Stomach smooth muscle (tissue), 2 donors: Measurements from ENCODE around the gene HHIPL1.
"Not testable (repeated sequence)": the region's sequence is repeated elsewhere in the genome, so short reads cannot be mapped to it uniquely, and the experiment has no call there.

ENCODE experiments used
- H3K27ac ChIP-seq: one replicate; pipeline ENCODE4 v1.7.0; 2013; ENCODE audit warnings: mild to moderate bottlenecking, low read length, inconsistent platforms
- H3K27me3 ChIP-seq, 2 donors: one replicate each; pipeline ENCODE4 v1.7.0; 2013; ENCODE audit warnings: low read length in 2 of 2; ENCODE audit not compliant: insufficient read depth in 2 of 2, control insufficient read depth in 1 of 2
- H3K36me3 ChIP-seq, 2 donors: one replicate each; pipeline ENCODE4 v1.7.0; 2013; ENCODE audit warnings: low read length in 2 of 2; ENCODE audit not compliant: control insufficient read depth in 2 of 2, insufficient read depth in 2 of 2
- H3K4me1 ChIP-seq: one replicate; pipeline ENCODE4 v1.7.0; 2013; ENCODE audit warnings: low read length; ENCODE audit not compliant: control insufficient read depth, insufficient read depth
- H3K4me3 ChIP-seq, 2 donors: one replicate each; pipeline ENCODE4 v1.7.0; 2013; ENCODE audit warnings: low read length in 2 of 2
- H3K9ac ChIP-seq, 2 donors: one replicate each; pipeline ENCODE4 v1.7.0; 2013; ENCODE audit warnings: low read length in 2 of 2, mild to moderate bottlenecking in 1 of 2
- H3K9me3 ChIP-seq, 2 donors: one replicate each; pipeline ENCODE4 v1.7.0; 2013; ENCODE audit warnings: low read length in 2 of 2; ENCODE audit not compliant: control insufficient read depth in 2 of 2
- donor health status: healthy.
- donor health status: Pancreatic carcinoma.

The HHIPL1 gene

DNA sequence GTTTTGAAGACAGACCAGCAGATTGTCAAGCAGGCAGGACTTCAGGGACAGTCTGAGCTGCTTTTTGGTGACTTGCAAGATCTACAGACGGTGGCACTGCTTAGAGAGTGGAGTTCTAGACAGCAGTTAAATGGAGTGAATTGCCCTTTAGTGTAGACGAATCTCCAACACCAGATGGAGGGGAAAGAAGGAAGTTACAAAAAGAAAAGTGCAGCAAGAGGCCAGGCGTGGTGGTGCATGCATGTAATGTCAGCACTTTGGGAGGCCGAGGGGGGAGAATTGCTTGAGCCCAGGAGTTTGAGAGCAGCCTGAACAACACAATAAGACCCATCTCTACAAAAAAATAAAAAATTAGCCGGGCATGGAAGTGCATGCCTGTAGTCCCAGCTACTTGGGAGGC, 8.4 kb upstream of the HHIPL1 start:
- no peak overlapping the region for H3K9ac ChIP-seq
- H3K9me3 ChIP-seq = no peaks in the 10 kb centered on the region
- H3K36me3 ChIP-seq = no peaks in the 10 kb centered on the region
- no peaks in the 10 kb centered on the region for H3K4me1 ChIP-seq
- peaks cover 0 to 3% of the 10 kb centered on the region in 2 donors for H3K27me3 ChIP-seq
- no peak overlapping the region for H3K4me3 ChIP-seq
- H3K27ac ChIP-seq = no peak overlapping the region

- no peak overlapping the region for H3K27ac ChIP-seq
- H3K9ac ChIP-seq = no peak overlapping the region
- no peaks in the 10 kb centered on the region for H3K4me1 ChIP-seq
- H3K27me3 ChIP-seq = peaks cover 0 to 3% of the 10 kb centered on the region in 2 donors
- no peaks in the 10 kb centered on the region for H3K9me3 ChIP-seq
- no peak overlapping the region for H3K4me3 ChIP-seq
- no peaks in the 10 kb centered on the region for H3K36me3 ChIP-seq
Observed at GRCh38 chr14:99637624-99638023, 7.3 kb upstream of the HHIPL1 start.

DNA sequence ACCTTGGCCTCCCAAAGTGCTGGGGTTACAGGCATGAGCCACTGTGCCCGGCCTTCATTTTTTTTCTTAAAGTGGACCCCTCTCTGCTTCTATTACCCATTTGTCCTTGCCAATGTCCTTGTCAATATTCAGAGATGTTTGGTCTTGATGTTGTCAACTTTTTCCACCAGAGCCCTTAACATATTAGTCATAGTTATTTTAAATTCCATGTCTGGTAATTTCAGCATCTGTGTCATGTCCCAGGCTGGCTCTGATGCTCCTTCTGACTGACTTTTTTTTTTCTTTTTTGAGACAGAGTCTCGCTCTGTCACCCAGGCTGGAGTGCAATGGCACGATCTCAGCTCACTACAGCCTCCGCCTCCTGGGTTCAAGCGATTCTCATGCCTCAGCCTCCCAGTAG, 2.2 kb upstream of the HHIPL1 start:
- H3K9ac ChIP-seq, H3K27me3 ChIP-seq, H3K9me3 ChIP-seq, H3K27ac ChIP-seq, H3K4me3 ChIP-seq, H3K36me3 ChIP-seq: not testable (repeated sequence)
- peaks cover 15% of the 10 kb centered on the region for H3K4me1 ChIP-seq

DNA sequence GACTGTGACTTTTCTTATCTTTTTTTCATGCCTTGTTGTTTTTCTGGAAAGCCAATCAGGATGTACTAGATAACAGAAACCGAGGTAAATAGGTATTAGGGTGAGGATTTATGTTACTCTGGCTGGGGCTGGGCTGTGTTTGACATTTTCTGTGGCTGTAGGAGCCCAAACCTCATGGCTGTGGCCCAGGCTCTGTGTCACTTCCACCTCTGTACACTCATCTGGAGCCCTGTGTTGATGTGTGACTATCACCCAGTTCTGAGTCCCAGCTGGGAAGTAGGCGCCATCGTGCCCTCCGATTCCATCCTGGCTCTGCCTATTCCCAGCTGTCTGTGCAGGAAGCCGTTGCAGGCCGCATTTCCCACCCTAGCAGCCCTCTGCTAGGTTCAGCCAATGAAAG, 1.6 kb upstream of the HHIPL1 start:
- no peak overlapping the region for H3K4me3 ChIP-seq
- H3K36me3 ChIP-seq = no peaks in the 10 kb centered on the region
- no peaks in the 10 kb centered on the region for H3K9me3 ChIP-seq
- H3K27ac ChIP-seq = no peak overlapping the region
- peaks cover 0 to 4% of the 10 kb centered on the region in 2 donors for H3K27me3 ChIP-seq
- no peak overlapping the region for H3K9ac ChIP-seq
- peaks cover 15% of the 10 kb centered on the region for H3K4me1 ChIP-seq

DNA sequence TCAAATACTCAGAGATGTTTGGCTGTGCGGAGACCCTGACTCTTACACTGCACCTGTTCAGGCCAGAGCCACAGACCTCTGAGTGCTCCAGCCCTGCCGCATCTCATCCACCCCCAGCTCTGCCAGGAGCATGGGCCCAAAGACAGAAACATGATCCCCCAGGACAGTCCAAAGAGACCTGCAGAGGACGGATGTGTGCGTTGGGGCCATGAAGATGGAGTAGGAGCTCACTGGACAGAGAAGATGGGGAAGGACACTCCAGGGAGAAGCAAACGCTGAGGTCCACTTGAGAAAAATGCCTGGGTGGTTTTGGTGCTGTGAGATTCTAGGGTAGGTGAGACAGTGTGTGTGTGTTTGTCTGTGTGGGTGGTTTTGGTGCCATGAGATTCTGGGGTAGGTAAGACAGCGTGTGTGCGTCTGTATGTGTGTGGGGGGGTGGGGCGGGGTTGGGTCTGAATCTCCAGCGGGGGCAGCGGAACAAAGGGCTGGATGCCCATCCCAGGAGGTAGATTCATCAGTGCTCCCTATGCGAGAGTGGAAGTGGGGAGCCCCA, 818 bp upstream of the HHIPL1 start:
- H3K27ac ChIP-seq = no peak overlapping the region
- H3K4me3 ChIP-seq = no peak overlapping the region
- H3K36me3 ChIP-seq = no peaks in the 10 kb centered on the region
- no peak overlapping the region for H3K9ac ChIP-seq
- peaks cover 15% of the 10 kb centered on the region for H3K4me1 ChIP-seq
- H3K27me3 ChIP-seq = peaks cover 0 to 4% of the 10 kb centered on the region in 2 donors
- no peaks in the 10 kb centered on the region for H3K9me3 ChIP-seq

- H3K27ac ChIP-seq = no peak overlapping the region
- H3K27me3 ChIP-seq = peaks cover 0 to 4% of the 10 kb centered on the region in 2 donors
- no peaks in the 10 kb centered on the region for H3K9me3 ChIP-seq
- H3K36me3 ChIP-seq = no peaks in the 10 kb centered on the region
- H3K4me3 ChIP-seq = peak overlapping the region; percentile 46 to 71
- H3K4me1 ChIP-seq = peaks cover 15% of the 10 kb centered on the region
- H3K9ac ChIP-seq = peak overlapping the region in 1 of 2 donors; percentile 55
Observed at GRCh38 chr14:99645545-99646505, 896 bp downstream of the HHIPL1 start.

- peaks cover 0 to 4% of the 10 kb centered on the region in 2 donors for H3K27me3 ChIP-seq
- no peak overlapping the region for H3K9ac ChIP-seq
- no peaks in the 10 kb centered on the region for H3K9me3 ChIP-seq
- no peaks in the 10 kb centered on the region for H3K36me3 ChIP-seq
- peaks cover 15% of the 10 kb centered on the region for H3K4me1 ChIP-seq
- no peak overlapping the region for H3K27ac ChIP-seq
- no peak overlapping the region for H3K4me3 ChIP-seq
Observed at GRCh38 chr14:99647411-99647810, 2.5 kb downstream of the HHIPL1 start.

DNA sequence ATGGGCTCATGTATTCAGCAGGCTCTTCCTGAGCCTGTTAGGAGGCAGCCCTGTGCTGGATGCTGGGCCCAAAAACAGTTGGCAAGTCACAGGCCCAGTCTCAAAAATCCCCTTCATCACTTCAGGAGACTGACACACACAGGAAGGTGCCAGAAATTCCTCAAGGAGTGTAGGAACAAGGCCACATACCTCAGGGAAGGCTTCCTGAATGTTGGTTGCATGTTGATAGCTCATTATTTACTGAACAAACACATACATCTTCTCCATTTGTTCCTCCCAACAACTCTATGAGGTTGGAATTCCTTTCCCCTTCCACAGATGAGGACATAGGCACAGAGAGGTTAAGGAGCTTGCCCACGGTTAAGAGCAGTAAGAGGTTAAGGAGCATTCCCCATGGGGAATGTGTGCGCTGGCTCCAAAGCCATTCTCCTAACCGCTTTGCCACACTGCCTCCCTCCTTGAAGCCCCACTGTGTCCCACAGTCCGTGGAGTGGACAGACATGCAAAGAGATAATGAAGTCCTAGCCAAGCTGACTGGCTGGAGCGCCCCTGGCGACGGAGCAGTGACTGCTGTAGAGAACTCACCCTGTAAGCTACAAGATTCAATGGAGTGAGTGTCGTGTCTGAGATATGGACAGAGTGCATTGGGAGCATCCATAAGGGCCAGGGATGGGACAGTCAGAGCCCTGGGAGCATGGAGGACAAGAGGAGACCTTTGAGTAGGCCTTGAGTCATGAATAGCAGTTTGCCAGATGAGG, 3.3 kb downstream of the HHIPL1 start:
- Histone ChIP-seq H3K4me3 (no peak overlapping the region), H3K36me3 (no peaks in the 10 kb centered on the region), H3K4me1 (peaks cover 15% of the 10 kb centered on the region), H3K27ac (no peak overlapping the region), H3K9ac (no peak overlapping the region), H3K27me3 (peaks cover 0 to 4% of the 10 kb centered on the region in 2 donors), H3K9me3 (no peaks in the 10 kb centered on the region)

DNA sequence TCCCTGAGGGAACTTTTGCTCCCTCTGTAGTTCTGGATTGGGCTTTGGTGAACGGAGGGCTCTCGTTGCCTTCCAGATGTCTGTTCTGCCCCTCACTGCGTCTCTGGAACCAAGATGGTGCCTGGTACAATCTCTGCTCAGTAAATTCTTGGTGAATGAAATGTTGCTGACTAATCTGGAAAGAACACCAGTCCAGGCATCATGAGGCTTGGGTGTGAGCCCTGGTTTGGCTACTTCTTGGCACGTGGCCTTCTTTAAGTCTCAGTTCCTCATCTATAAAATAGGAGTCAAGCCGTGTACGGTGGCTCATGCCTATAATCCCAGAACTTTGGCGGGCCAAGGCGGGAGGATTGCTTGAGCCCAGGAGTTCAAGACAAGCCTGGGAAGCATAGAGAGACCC, 4.3 kb downstream of the HHIPL1 start:
- Histone ChIP-seq H3K36me3 (no peaks in the 10 kb centered on the region), H3K9me3 (no peaks in the 10 kb centered on the region), H3K9ac (no peak overlapping the region), H3K27ac (no peak overlapping the region), H3K4me1 (peaks cover 18% of the 10 kb centered on the region), H3K27me3 (peaks cover 0 to 4% of the 10 kb centered on the region in 2 donors), H3K4me3 (no peak overlapping the region)

DNA sequence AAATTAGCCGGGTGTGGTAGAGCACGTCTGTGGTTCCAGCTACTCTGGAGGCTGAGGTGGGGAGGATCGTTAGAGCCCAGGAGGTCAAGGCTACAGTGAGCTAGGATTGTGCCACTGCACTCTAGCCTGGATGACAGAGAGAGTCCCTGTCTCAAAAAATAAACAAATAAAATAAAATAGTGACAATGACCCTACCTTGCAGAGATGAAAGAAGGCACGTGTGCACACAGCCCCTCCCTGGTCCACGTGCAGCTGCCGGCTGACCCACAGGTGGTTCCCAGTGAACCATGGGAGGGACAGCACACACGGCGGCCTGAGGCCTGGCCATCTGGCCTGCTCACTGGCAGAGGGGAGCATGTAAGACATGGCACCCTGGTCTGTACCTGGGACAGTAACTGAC, 4.7 kb downstream of the HHIPL1 start:
- H3K36me3 ChIP-seq = no peaks in the 10 kb centered on the region
- H3K27me3 ChIP-seq = peaks cover 0 to 4% of the 10 kb centered on the region in 2 donors
- H3K27ac ChIP-seq = no peak overlapping the region
- no peak overlapping the region for H3K9ac ChIP-seq
- peaks cover 21% of the 10 kb centered on the region for H3K4me1 ChIP-seq
- H3K9me3 ChIP-seq = no peaks in the 10 kb centered on the region
- H3K4me3 ChIP-seq = no peak overlapping the region
